HUES48 (cell line): ENCODE results near the gene ADCY4.
"Not testable (repeated sequence)": the region's sequence is repeated elsewhere in the genome, so short reads cannot be mapped to it uniquely, and the experiment has no call there.

Experiments
- H3K27ac ChIP-seq: one replicate; pipeline ENCODE4 v1.7.0; 2013; ENCODE audit warnings: low read depth, low read length, inconsistent platforms
- H3K27me3 ChIP-seq: 2 replicates; pipeline ENCODE4 v1.6.1; 2013; ENCODE audit warnings: mild to moderate bottlenecking, low read length; ENCODE audit not compliant: control insufficient read depth, insufficient read depth
- H3K36me3 ChIP-seq: 2 replicates; pipeline ENCODE4 v1.6.1; 2013; ENCODE audit warnings: low read length; ENCODE audit not compliant: control insufficient read depth, insufficient read depth
- H3K4me1 ChIP-seq: 2 replicates; pipeline ENCODE4 v1.6.1; 2013; ENCODE audit warnings: mild to moderate bottlenecking, low read length; ENCODE audit not compliant: control insufficient read depth, insufficient read depth
- H3K4me3 ChIP-seq: 2 replicates; pipeline ENCODE4 v1.5.1; 2013; ENCODE audit warnings: mild to moderate bottlenecking, low read depth, low read length
- H3K9ac ChIP-seq: 2 replicates; pipeline ENCODE4 v1.6.1; 2013; ENCODE audit warnings: mild to moderate bottlenecking, low read depth, low read length, moderate library complexity
- H3K9me3 ChIP-seq: 2 replicates; pipeline ENCODE4 v1.6.1; 2013; ENCODE audit warnings: low read length; ENCODE audit not compliant: control insufficient read depth, insufficient read depth

Gene ADCY4

GRCh38 chr14:24366721-24367513 is 32.0 kb upstream of the ADCY4 start:
- H3K27ac ChIP-seq = peak overlapping the region; percentile 73
- H3K9me3 ChIP-seq = no peaks in the 10 kb centered on the region
- H3K9ac ChIP-seq = peak overlapping the region; percentile 48
- peak overlapping the region; percentile 74 for H3K4me3 ChIP-seq
- H3K4me1 ChIP-seq = no peaks in the 10 kb centered on the region
- H3K27me3 ChIP-seq = peaks cover 9% of the 10 kb centered on the region
- H3K36me3 ChIP-seq = no peaks in the 10 kb centered on the region

DNA sequence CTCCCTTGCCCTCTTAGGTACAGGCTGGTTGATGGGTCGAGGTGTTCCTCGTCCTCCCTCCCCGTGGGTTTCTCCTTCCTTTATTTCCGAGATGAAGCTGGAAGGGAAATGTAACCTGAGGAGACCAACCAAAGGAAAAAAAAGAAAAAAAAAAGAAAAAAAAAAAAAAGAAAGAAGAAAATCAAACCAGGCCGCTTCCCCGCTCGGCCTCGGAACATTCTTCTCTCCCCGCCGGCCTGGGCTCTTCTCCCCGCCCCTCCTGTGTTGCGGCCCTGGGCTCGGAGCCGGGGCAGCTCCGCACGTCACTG is 31.5 kb upstream of the ADCY4 start:
- Histone ChIP-seq H3K36me3 (no peaks in the 10 kb centered on the region), H3K4me3 (peak overlapping the region; percentile 74), H3K4me1 (no peaks in the 10 kb centered on the region), H3K9me3 (no peaks in the 10 kb centered on the region), H3K9ac (no peak overlapping the region), H3K27me3 (peaks cover 14% of the 10 kb centered on the region), H3K27ac (peak overlapping the region; percentile 73)

GRCh38 chr14:24365600-24366412 is 30.9 kb upstream of the ADCY4 start:
- Histone ChIP-seq H3K4me3 (peak overlapping the region; percentile 74), H3K27me3 (peaks cover 16% of the 10 kb centered on the region), H3K27ac (peak overlapping the region; percentile 73)

DNA sequence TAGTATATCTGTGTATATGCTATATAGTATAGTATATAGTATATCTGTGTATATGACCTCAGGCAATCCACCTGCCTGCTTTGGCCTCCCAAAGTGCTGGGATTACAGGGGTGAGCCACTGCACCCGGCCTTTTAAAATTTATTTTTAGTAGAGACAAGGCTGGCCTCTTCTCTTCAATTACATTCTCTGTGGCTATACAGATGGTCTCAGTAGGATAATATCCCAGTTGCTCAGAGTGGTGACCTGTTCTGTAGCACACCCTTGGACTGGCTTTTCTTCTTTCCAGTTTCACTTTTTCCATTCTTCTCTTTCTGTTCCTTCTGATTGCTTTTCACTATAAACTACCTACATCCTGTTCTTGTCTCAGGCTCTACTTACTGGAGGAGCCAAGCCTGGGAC is 30.0 kb upstream of the ADCY4 start:
- Histone ChIP-seq H3K4me3 (no peak overlapping the region), H3K9me3 (no peaks in the 10 kb centered on the region), H3K4me1 (no peaks in the 10 kb centered on the region), H3K36me3 (no peaks in the 10 kb centered on the region), H3K27me3 (peaks cover 16% of the 10 kb centered on the region), H3K9ac (no peak overlapping the region), H3K27ac (no peak overlapping the region)

More at GRCh38 chr14:24365600-24366412, 30.9 kb upstream of the ADCY4 start:
- H3K36me3 ChIP-seq = no peaks in the 10 kb centered on the region
- no peak overlapping the region for H3K9ac ChIP-seq
- H3K9me3 ChIP-seq = no peaks in the 10 kb centered on the region
- no peaks in the 10 kb centered on the region for H3K4me1 ChIP-seq

DNA sequence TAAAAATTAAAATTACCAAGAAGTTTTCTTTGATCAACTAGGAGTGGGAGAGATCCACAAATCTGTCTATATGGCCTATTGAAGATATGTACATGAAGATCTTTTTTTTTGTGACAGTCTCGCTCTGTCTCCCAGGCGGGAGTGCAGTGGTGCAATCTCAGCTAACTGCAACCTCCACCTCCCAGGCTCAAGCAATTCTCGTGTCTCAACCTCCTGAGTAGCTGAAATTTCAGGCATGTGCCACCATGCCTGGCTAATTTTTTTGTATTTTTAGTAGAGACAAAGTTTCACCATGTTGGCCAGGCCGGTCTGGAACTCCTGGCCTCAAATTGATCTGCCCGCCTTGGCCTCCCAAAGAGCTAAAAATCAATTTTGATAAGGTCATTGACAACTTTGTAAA is 28.5 kb upstream of the ADCY4 start:
- H3K9me3 ChIP-seq = no peaks in the 10 kb centered on the region
- H3K9ac ChIP-seq = no peak overlapping the region
- no peak overlapping the region for H3K27ac ChIP-seq
- H3K27me3 ChIP-seq = peaks cover 16% of the 10 kb centered on the region
- H3K4me1 ChIP-seq = no peaks in the 10 kb centered on the region
- no peaks in the 10 kb centered on the region for H3K36me3 ChIP-seq
- no peak overlapping the region for H3K4me3 ChIP-seq

DNA sequence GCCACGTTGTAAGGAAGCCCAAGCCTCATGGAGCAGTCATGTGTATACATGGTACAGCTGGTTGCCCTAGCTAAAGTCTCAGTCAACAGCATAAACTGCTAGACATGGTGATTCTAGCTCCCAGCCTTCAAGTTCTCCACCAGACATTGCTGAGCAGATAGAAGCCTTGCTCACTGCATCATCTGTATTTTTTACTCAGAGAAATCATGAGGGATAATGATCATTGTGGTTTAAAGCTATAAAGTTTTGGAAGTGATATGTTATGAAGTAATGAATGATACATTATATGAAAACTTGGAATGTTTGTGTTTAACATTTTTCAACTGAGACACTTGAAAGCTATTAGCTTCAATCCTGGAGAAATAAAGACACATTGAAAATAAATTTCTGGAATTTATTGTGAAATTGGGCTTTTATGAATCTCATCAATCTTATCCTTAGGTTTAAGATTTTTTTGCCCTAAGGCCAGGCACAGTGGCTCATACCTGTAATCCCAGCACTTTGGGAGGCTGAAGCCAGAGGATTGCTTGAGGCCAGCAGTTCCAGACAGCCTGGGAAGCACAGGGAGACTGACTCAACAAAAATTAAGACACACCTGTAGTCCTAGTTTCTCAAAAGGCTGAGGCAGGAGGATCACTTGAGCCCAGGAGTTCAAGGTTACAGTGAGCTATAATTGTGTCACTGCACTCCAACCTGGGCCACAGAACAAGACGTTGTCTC is 27.5 kb upstream of the ADCY4 start:
- Histone ChIP-seq H3K4me1 (no peaks in the 10 kb centered on the region), H3K27ac (no peak overlapping the region), H3K9me3 (no peaks in the 10 kb centered on the region), H3K36me3 (no peaks in the 10 kb centered on the region), H3K4me3 (no peak overlapping the region), H3K27me3 (peaks cover 16% of the 10 kb centered on the region), H3K9ac (no peak overlapping the region)

GRCh38 chr14:24361326-24361725 is 26.5 kb upstream of the ADCY4 start:
- H3K9ac ChIP-seq = no peak overlapping the region
- no peaks in the 10 kb centered on the region for H3K36me3 ChIP-seq
- H3K27me3 ChIP-seq = peaks cover 16% of the 10 kb centered on the region
- H3K4me3 ChIP-seq = no peak overlapping the region
- H3K4me1 ChIP-seq = no peaks in the 10 kb centered on the region
- no peak overlapping the region for H3K27ac ChIP-seq
- no peaks in the 10 kb centered on the region for H3K9me3 ChIP-seq

DNA sequence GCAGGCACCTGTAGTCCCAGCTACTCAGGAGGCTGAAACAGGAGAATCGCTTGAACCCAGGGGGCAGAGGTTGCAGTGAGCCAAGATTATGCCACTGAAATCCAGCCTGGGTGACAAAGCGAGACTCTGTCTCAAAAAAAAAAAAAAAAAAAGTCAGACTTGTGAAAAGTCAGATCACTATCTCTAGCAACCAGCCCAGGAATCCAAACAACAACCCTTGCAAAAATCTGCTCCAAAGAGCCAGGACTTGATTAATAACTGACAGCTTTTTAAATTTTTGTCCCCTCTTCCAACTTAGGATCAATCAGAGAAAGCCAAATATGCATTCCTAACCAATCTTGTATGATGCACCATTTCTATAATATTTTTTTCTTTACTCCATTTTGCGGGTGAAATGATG is 25.4 kb upstream of the ADCY4 start:
- Histone ChIP-seq H3K9me3 (no peaks in the 10 kb centered on the region), H3K27me3 (peaks cover 16% of the 10 kb centered on the region), H3K9ac (no peak overlapping the region), H3K27ac (no peak overlapping the region), H3K4me1 (no peaks in the 10 kb centered on the region), H3K4me3 (no peak overlapping the region), H3K36me3 (no peaks in the 10 kb centered on the region)

DNA sequence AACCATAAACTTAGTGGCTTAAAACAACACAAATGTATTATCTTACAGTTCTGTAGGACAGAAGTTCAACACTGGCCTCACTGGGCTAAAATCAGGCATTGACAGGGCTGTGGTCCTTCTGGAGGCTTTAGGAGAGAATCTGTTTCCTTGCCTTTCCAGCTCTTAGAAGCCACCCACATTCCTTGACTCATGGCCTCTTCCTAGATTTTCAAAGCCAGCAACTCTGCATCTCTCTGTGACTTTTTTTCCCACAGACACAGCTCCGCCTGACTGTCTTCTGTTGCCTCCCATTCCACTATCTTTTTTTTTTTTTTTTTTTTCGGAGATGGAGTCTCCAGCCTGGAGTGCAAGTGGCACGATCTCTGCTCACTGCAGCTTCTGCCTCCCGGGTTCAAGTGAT is 21.3 kb upstream of the ADCY4 start:
- H3K4me3 ChIP-seq = no peak overlapping the region
- peaks cover 12% of the 10 kb centered on the region for H3K27me3 ChIP-seq
- no peaks in the 10 kb centered on the region for H3K4me1 ChIP-seq
- H3K9ac ChIP-seq = no peak overlapping the region
- no peaks in the 10 kb centered on the region for H3K36me3 ChIP-seq
- H3K27ac ChIP-seq = no peak overlapping the region
- H3K9me3 ChIP-seq = no peaks in the 10 kb centered on the region

- Histone ChIP-seq H3K36me3 (no peaks in the 10 kb centered on the region), H3K9me3 (no peaks in the 10 kb centered on the region), H3K4me3 (no peak overlapping the region), H3K4me1 (no peaks in the 10 kb centered on the region), H3K9ac (no peak overlapping the region), H3K27ac (no peak overlapping the region), H3K27me3 (peaks cover 16% of the 10 kb centered on the region)
Measured at GRCh38 chr14:24355009-24355408, 20.1 kb upstream of the ADCY4 start.

GRCh38 chr14:24354482-24354825 is 19.6 kb upstream of the ADCY4 start:
- peaks cover 22% of the 10 kb centered on the region for H3K27me3 ChIP-seq
- H3K27ac ChIP-seq, H3K4me1 ChIP-seq, H3K36me3 ChIP-seq, H3K9ac ChIP-seq, H3K4me3 ChIP-seq, H3K9me3 ChIP-seq: not testable (repeated sequence)
